Stimulated activated naive CD8-positive, alpha-beta T cell treated with anti-CD3 and anti-CD28 coated beads, Interleukin-15, amount 100 ng/mL, for 72 hours (primary cell): ENCODE measurements around the gene CD163L1.
A peak's percentile ranks its signal among the peaks of the same experiment; 100 is the strongest.

Source experiments
- ATAC-seq: fragments of 150-1000 bp; cut with Tn5 transposase; 2 replicates; pipeline ENCODE4 v1.10.0; 2021; ENCODE audit warnings: mild to moderate bottlenecking, moderate library complexity
- DNase-seq, 2 donors: peaks; one replicate each; pipeline ENCODE4 v3.0.0; 2021 to 2022
- H3K27ac Mint-ChIP-seq, 2 donors: one replicate each; pipeline ENCODE4 v1.8.0; 2022; ENCODE audit warnings: mild to moderate bottlenecking in 2 of 2, mixed read lengths in 2 of 2, moderate library complexity in 2 of 2
- H3K27me3 Mint-ChIP-seq: one replicate; pipeline ENCODE4 v1.8.0; 2022; ENCODE audit warnings: mixed read lengths
- H3K4me1 Mint-ChIP-seq: one replicate; pipeline ENCODE4 v1.8.0; 2022; ENCODE audit warnings: mild to moderate bottlenecking, mixed read lengths
- H3K4me3 Mint-ChIP-seq, 2 donors: one replicate each; pipeline ENCODE4 v1.8.0; 2022; ENCODE audit warnings: mild to moderate bottlenecking in 2 of 2, mixed read lengths in 2 of 2, moderate library complexity in 1 of 2
- H3K9me3 Mint-ChIP-seq, 2 donors: one replicate each; pipeline ENCODE4 v1.8.0; 2022; ENCODE audit warnings: mixed read lengths in 2 of 2

CD163L1 gene

GRCh38 chr12:7321624-7322023 lies 122.3 kb downstream of the CD163L1 start:
- H3K27me3 Mint-ChIP-seq, result no peaks in the 10 kb centered on the region
- no peak overlapping the region for H3K4me3 Mint-ChIP-seq
- H3K27ac Mint-ChIP-seq, result no peak overlapping the region
- ATAC-seq (no peak), DNase-seq (no peak)
- H3K4me1 Mint-ChIP-seq, result no peaks in the 10 kb centered on the region
- no peaks in the 10 kb centered on the region for H3K9me3 Mint-ChIP-seq

GRCh38 chr12:7319930-7320329 lies 124.0 kb downstream of the CD163L1 start:
- H3K27me3 Mint-ChIP-seq, result no peaks in the 10 kb centered on the region

GRCh38 chr12:7310070-7310469 lies 133.9 kb downstream of the CD163L1 start:
- Mint-ChIP-seq H3K27me3 (no peaks in the 10 kb centered on the region), H3K27ac (peak overlapping the region in 1 of 2 donors; percentile 50), H3K4me1 (no peaks in the 10 kb centered on the region), H3K4me3 (no peak overlapping the region), H3K9me3 (no peaks in the 10 kb centered on the region)
- ATAC-seq, result no peak
- no peak for DNase-seq

More at GRCh38 chr12:7319930-7320329, 124.0 kb downstream of the CD163L1 start:
- Mint-ChIP-seq H3K9me3 (no peaks in the 10 kb centered on the region), H3K4me3 (no peak overlapping the region), H3K27ac (no peak overlapping the region), H3K4me1 (no peaks in the 10 kb centered on the region)
- ATAC-seq (no peak), DNase-seq (no peak)
